ENCODE results near the gene HIGD2A.

The HIGD2A gene

GRCh38 chr5:176415952-176416924 lies 27.7 kb downstream of the HIGD2A start, which contains the start of gene CLTB:
CLTB (minus strand) TSS chr5:176416539; CDS start chr5:176416363, 176 bp downstream.
- peak; percentile 75 for DNase-seq (ENCODE audit: low read depth, low spot score)

- DNase-seq (ENCODE audit: low read depth, low spot score) = no peak
Measured at GRCh38 chr5:176416965-176417364, 28.4 kb downstream of the HIGD2A start.

GRCh38 chr5:176418251-176418650 lies 29.7 kb downstream of the HIGD2A start:
- DNase-seq (ENCODE audit: low read depth, low spot score) = no peak

DNA sequence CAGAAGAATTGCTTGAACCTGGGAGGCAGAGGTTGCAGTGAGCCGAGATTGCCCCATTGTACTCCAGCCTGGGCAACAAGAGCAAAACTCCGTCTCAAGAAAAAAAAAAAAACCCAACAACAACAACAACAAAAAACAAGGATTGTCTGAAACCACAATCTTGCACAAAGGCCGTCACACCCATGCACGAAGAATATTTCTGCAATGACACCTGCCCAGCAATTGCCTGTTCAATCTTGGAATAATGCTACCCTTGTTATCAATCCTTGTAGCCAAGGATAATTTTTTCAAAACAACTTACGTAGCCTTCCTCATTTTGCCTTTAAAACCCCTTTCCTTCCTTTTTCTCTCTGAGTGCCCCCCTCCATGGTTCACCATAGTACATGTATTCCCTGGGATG lies 31.5 kb downstream of the HIGD2A start:
- no peak for DNase-seq (ENCODE audit: low read depth, low spot score)

- no peak for DNase-seq (ENCODE audit: low read depth, low spot score)
Measured at GRCh38 chr5:176420972-176421544, 32.5 kb downstream of the HIGD2A start.

DNA sequence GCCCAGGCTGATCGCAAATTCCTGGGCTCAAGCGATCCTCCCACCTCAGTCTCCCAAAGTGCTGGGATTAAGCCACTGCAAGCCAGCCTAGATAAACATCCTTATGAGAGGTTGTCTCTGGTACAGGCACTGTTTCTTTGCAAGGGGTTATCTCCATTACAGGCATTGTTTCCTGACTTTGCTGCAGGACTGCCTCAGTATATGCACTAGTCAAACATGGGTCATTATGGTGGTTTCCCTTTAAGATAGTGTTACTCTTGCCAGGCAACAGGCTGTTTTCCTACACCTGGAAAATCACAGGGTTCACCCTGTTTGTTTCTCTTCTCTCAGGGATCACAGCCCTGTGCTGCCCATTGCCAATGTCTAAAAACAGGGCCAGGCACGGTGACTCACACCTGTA lies 35.6 kb downstream of the HIGD2A start:
- no peak for DNase-seq (ENCODE audit: low read depth, low spot score)

DNA sequence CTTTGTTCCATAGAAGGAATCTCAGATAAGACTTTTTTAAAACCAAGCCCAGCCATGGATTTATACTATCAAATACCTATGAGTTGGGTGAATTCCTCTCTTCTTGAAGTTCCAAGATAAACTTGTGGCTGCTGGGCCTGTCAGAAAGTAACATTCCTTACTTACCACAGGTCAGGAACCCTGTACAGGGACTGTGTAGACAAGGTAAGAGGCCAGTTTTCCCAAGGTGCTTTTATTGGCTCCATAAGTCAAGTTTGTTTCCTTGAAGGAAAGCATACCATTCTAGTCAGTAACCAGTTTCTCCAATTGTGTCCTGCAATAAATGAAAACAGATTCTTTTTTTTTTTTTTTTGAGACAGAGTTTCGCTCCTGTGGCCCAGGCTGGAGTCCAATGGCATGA lies 36.6 kb downstream of the HIGD2A start:
- DNase-seq (ENCODE audit: low read depth, low spot score) = no peak

DNA sequence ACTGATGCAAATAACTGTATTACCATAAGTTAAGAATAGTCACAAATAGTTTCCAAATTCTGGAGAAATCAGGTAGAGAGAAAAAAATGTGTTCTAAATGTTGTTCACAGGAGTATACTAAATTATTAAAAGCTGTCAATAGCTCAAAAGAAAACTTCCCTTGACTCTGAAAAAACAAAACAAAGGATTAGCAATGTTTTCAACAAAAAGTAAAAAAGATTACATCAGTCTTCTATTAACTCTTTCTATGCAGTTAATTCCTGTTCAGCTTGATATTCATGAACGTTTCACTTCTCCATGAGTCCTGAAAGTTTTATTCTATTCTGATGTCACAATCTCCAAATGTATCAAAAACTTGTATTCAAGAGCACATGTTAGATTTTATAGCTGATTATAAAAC lies 37.2 kb downstream of the HIGD2A start:
- DNase-seq (ENCODE audit: low read depth, low spot score) = no peak

- no peak for DNase-seq (ENCODE audit: low read depth, low spot score)
Measured at GRCh38 chr5:176426876-176427275, 38.3 kb downstream of the HIGD2A start.

DNA sequence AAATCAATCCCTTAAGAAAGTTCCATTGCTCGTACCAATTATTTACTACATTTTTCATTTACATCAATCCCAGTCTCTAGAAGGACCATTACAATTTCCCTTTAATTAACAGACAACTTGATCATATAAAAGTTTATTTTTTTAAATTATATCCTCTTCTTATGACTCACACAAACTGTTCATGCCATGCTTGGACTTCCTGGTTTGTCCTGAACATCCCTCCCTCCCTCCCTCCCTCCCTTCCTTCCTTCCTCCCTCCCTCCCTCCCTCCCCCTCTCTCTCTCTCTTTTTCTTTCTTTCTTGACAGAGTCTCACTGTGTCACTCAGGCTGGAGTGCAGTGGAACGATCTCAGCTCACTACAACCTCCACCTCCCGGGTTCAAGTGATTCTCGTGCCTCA lies 39.4 kb downstream of the HIGD2A start:
- DNase-seq (ENCODE audit: low read depth, low spot score) = no peak

DNA sequence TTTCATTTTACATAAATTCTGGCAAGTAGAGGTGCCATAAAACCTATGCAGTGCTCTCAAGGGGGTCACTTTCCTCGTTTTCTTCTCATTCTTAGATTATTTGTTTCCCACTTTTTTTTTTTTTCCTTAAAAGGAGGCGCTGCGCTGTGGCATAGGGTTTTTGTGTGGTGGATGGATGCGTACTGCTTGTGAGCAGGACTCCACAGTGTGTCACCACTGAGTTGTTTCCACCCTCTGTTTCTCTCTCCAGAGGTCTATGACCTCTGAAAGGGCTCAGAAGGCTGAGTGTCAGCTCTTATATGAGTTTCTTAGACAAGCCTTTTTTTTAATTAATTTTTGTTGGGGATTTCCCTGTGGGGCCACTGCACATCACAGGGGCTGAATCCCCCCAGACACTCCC lies 41.4 kb downstream of the HIGD2A start:
- no peak for DNase-seq (ENCODE audit: low read depth, low spot score)

DNA sequence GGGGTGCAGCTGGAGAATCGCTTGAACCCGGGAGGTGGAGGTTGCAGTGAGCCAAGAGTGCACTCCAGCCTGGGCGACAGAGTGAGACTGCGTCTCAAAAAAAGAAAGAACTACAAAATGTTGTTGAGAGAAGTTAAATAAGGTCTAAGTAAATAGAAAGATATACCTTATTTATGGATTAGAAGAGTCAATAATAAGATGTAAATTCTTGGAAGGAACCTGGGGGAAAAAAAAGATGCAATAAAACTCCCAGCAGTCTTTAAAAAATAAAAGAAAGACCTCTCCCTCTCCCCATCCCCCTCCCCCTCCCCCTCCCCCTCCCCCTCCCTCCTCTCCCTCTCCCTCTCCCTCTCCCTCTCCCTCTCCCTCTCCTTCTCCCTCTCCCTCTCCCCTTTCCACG lies 44.2 kb downstream of the HIGD2A start:
- no peak for DNase-seq (ENCODE audit: low read depth, low spot score)

DNA sequence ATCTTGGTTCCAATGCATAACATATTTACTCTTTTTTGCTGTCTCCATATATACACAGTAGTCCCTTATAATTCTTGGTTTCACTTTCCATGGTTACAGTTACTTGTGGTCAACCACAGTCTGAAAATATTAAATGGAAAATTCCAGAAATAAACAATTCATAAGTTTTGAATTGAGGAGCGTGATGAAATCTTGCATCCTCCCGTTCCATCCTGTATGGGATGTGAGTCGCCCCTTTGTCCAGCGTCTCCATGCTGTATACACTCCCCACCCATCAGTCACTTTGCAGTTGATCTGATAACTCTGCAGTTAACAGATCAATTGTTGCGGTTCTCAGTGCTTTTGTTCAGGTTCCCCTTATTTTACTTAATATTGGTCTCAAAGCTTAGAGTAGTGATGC lies 48.1 kb downstream of the HIGD2A start:
- no peak for DNase-seq (ENCODE audit: low read depth, low spot score)

DNA sequence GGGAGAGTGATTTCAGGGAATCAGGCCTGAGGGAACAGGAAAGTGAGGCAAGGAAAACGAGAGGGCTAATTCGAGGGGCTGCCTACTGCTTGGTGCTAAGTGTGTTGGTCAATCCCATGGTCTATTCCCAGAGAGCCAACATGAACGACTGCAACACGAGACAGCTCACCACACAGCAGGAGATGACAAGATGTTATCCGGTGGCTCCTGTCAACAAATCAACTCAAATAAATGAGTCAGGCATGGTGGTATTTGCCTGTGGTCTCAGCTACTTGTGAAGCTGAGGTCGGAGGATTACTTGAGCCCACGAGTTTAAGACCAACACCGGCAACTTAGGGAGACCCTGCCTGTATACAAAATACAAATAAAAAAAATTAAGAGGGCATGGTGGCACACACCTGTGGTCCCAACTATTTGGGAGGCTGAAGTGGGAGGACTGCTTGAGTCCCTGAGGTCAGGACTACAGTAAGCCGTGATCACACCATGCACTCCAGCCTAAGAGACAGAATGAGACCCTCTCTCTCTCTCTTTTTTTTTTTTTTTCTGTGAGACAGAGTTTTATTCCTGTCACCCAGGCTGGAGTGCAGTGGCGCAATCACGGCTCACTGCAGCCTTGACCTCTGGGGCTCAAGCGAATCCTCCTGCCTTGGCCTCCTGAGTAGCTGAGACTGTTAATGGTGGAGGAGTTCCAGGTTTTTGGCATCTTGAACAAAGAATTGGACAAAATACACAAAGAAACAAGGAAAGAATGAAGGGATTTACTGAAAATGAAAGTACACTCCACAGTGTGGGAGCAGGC lies 50.6 kb downstream of the HIGD2A start:
- no peak for DNase-seq (ENCODE audit: low read depth, low spot score)

All from activated CD4-positive, CD25-positive, alpha-beta regulatory T cell treated with anti-CD3 and anti-CD28 coated beads, Interleukin-2, amount 50 U/mL, for 16 hours (primary cell).